Measurements from ENCODE around the gene C3orf18.

GRCh38 chr3:50567011-50567385, 549 bp downstream of the C3orf18 start:
- TF ChIP-seq, protein P1, sequence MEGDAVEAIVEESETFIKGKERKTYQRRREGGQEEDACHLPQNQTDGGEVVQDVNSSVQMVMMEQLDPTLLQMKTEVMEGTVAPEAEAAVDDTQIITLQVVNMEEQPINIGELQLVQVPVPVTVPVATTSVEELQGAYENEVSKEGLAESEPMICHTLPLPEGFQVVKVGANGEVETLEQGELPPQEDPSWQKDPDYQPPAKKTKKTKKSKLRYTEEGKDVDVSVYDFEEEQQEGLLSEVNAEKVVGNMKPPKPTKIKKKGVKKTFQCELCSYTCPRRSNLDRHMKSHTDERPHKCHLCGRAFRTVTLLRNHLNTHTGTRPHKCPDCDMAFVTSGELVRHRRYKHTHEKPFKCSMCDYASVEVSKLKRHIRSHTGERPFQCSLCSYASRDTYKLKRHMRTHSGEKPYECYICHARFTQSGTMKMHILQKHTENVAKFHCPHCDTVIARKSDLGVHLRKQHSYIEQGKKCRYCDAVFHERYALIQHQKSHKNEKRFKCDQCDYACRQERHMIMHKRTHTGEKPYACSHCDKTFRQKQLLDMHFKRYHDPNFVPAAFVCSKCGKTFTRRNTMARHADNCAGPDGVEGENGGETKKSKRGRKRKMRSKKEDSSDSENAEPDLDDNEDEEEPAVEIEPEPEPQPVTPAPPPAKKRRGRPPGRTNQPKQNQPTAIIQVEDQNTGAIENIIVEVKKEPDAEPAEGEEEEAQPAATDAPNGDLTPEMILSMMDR (IDR thresholded peaks at IDR 0.05) = no peak
- no peak for TF ChIP-seq POLR2AphosphoS5 (IDR thresholded peaks at IDR 0.05; ENCODE audit: insufficient read depth in 1 of 2, low read depth in 1 of 2)
- TF ChIP-seq POLR2A (IDR thresholded peaks at IDR 0.05) = no peak

Measured in vagina (tissue), 2 donors.